Cardiac fibroblast (primary cell): Measurements from ENCODE around the gene TPRN.

Experiments used
- DNase-seq, 2 donors: peaks; one replicate each; pipeline versions ENCODE4 v3.0.0 to v3.0.0-alpha.2; 2010; ENCODE audit warnings: low read depth in 2 of 2
- H3K4me3 ChIP-seq, 2 donors: replicated peaks in 1 of 2; 1 replicate in 1 of 2; 2 replicates in 1 of 2; pipeline ENCODE4 v1.5.1; 2011; ENCODE audit warnings: low read depth in 2 of 2, low read length in 2 of 2, mild to moderate bottlenecking in 2 of 2, moderate library complexity in 1 of 2
- CTCF ChIP-seq: IDR thresholded peaks from one replicate; pipeline ENCODE4 v1.5.1; 2011; ENCODE audit warnings: low read depth, mild to moderate bottlenecking, low read length, inconsistent platforms

Gene TPRN

GRCh38 chr9:137199411-137200121, 975 bp downstream of the TPRN start:
- peak; percentile 9 for TF ChIP-seq CTCF
- DNase-seq = peak in 1 of 2 donors; percentile 48
- peak overlapping the region; percentile 44 to 49 for H3K4me3 ChIP-seq

GRCh38 chr9:137198902-137199283, 1.6 kb downstream of the TPRN start:
- H3K4me3 ChIP-seq = peak overlapping the region; percentile 44 to 49
- TF ChIP-seq CTCF = no peak

GRCh38 chr9:137198051-137198901, 2.3 kb downstream of the TPRN start:
- DNase-seq = no peak
- no peak overlapping the region for H3K4me3 ChIP-seq
- no peak for TF ChIP-seq CTCF

More at GRCh38 chr9:137198902-137199283, 1.6 kb downstream of the TPRN start:
- DNase-seq = no peak

- no peak for DNase-seq
- TF ChIP-seq CTCF = no peak
- no peak overlapping the region for H3K4me3 ChIP-seq
Measured at GRCh38 chr9:137195525-137196220, 4.9 kb downstream of the TPRN start.

- DNase-seq = no peak
- no peak for TF ChIP-seq CTCF
- H3K4me3 ChIP-seq = no peak overlapping the region
Measured at GRCh38 chr9:137194909-137195308, 5.6 kb downstream of the TPRN start.

- no peak overlapping the region for H3K4me3 ChIP-seq
- no peak for TF ChIP-seq CTCF
- DNase-seq = no peak
Measured at GRCh38 chr9:137194388-137194787, 6.2 kb downstream of the TPRN start.
